ENCODE results near the gene CRHR2. TPM values are rescaled to one million over a fixed set of nuclear protein-coding genes. Genes with fewer than 3 reads are reported as not detected.

The CRHR2 gene
- total and polyA plus RNA-seq, 2 of the 4 experiments (the other 2 are of a cell fraction) = not detected

DNA sequence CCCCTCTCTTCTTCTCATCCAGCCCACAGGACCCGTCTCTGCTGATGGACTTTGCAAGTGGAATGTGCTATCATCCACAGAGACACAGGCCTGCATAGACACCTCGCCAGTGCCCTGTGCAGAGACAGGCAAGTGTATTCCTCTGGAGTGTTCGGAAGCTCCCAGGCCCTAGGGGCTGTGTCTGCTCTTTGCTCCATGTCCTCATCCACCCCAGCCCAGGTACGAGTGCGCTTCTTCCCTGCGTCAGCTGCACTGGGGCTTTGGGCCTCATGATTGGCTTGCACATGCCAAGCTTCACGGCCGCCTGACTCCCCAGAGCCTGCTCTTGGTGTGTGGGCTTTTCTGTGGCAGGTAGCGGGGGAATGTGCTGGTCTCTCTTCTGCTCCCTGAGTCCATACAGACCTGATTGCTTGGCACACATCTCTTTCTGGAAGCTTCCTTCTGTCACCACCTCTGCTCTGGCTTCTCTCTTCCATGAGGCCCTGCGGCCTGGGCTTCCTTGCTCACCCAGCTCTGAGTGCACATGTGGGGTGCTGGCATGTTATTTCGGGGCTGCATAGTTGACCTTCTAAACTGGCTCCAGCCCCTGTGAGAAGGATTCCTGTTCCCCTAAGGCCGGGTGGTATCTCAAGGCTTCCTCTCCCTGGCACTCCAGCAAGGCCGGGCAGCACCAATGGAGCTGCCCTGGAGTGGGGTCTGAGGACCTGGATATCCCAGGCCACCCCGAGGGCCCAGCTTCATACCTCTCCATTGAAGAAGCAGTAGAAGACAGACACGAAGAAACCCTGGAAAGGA lies 27.8 kb downstream of the CRHR2 start:
- intact Hi-C loops (cut with micrococcal nuclease) = no loop called here
- no peak overlapping the region for H4K5ac ChIP-seq (ENCODE audit: low read depth, low read length)
- no peak overlapping the region for H3K14ac ChIP-seq (replicated peaks; ENCODE audit: low read depth, low read length)
- H3K4me1 ChIP-seq (ENCODE audit: control insufficient read depth, insufficient read depth, low read length) = no peaks in the 10 kb centered on the region
- no peak for DNase-seq
- no peak overlapping the region for H3K23ac ChIP-seq (ENCODE audit: low read depth, low read length)
- H2BK15ac ChIP-seq (ENCODE audit: low read depth, low read length) = no peak overlapping the region
- H2AK9ac ChIP-seq (replicated peaks; ENCODE audit: low read depth, low read length, poor library complexity) = no peak overlapping the region
- no peak overlapping the region for H3K9ac ChIP-seq (ENCODE audit: low read depth, low read length)
- no TSS peak for BruUV-seq (replicated peaks)
- ChIA-PET POLR2A (ENCODE audit: unreplicated experiment) (no interaction called here), CTCF (no interaction called here)
- no peaks in the 10 kb centered on the region for H3K79me1 ChIP-seq (ENCODE audit: low read depth in 1 of 2, low read length in 2 of 2)
- H3K9me3 ChIP-seq (ENCODE audit: control insufficient read depth, insufficient read depth, low read length) = no peaks in the 10 kb centered on the region
- no peaks in the 10 kb centered on the region for H4K20me1 ChIP-seq (ENCODE audit: insufficient read depth, low read length)
- H4K8ac ChIP-seq (ENCODE audit: low read depth in 2 of 2, low read length in 2 of 2) = no peak overlapping the region
- 74% methylated on average over 5 of the region's 15 CpGs; no CpG with 5 or more reads in 1 of the 2 experiments for WGBS, 2 experiments (ENCODE audit: extremely low coverage in 2 of 2, insufficient read length in 1 of 2)
- no peak overlapping the region for H3K4me3 ChIP-seq (ENCODE audit: insufficient read depth, low read depth, low read length)
- no peak overlapping the region for H3K56ac ChIP-seq (ENCODE audit: extremely low read depth, insufficient read depth, low read length)
- H3K4me2 ChIP-seq (ENCODE audit: low read depth, low read length) = no peak overlapping the region
- TF ChIP-seq BHLHE40 (IDR thresholded peaks at IDR 0.05; ENCODE audit: low read depth, low read length) (no peak), RCOR1 (IDR thresholded peaks at IDR 0.05; ENCODE audit: insufficient replicate concordance, low read length) (no peak), CEBPB (IDR thresholded peaks at IDR 0.05; ENCODE audit: low read depth, low read length) (no peak), POLR2A (IDR thresholded peaks at IDR 0.05; ENCODE audit: low read depth, low read length) (no peak)
- TF ChIP-seq, protein P1, sequence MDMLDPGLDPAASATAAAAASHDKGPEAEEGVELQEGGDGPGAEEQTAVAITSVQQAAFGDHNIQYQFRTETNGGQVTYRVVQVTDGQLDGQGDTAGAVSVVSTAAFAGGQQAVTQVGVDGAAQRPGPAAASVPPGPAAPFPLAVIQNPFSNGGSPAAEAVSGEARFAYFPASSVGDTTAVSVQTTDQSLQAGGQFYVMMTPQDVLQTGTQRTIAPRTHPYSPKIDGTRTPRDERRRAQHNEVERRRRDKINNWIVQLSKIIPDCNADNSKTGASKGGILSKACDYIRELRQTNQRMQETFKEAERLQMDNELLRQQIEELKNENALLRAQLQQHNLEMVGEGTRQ (IDR thresholded peaks at IDR 0.05; ENCODE audit: low read depth, low read length) = no peak
- no peak overlapping the region for H2AK5ac ChIP-seq (ENCODE audit: low read depth, low read length)
- in situ Hi-C loops (cut with MboI; ENCODE audit: low sequenced_read_pairs) = no loop called here
- no peaks in the 10 kb centered on the region for H3K36me3 ChIP-seq (ENCODE audit: control insufficient read depth, insufficient read depth, low read length)
- no peaks in the 10 kb centered on the region for H3K9me1 ChIP-seq (ENCODE audit: insufficient read depth, low read length)
- no peak overlapping the region for H4K91ac ChIP-seq (ENCODE audit: insufficient read depth, low read depth, low read length)
- peaks cover 4% of the 10 kb centered on the region for H3K27me3 ChIP-seq (ENCODE audit: control insufficient read depth, insufficient read depth, low read length)
- no peak overlapping the region for H3K27ac ChIP-seq (ENCODE audit: insufficient read depth, low read length)
- H2BK5ac ChIP-seq (ENCODE audit: low read depth, low read length, poor library complexity, severe bottlenecking) = no peak overlapping the region
- H3K4ac ChIP-seq (ENCODE audit: low read depth, low read length) = no peak overlapping the region
- H2AFZ ChIP-seq (replicated peaks; ENCODE audit: low read length, poor library complexity) = no peak overlapping the region
- dilution Hi-C loops (cut with HindIII; ENCODE audit: low sequenced_read_pairs, unreplicated experiment) = no loop called here
- ATAC-seq (ENCODE audit: low read depth) = no peak; the same call in 1 of the 2 replicates
- no peak overlapping the region for H3K18ac ChIP-seq (ENCODE audit: low read depth, low read length)
- no peak overlapping the region for H2BK120ac ChIP-seq (ENCODE audit: low read depth, low read length)
- no peak overlapping the region for H2BK20ac ChIP-seq (ENCODE audit: low read depth, low read length)
